Measurements from ENCODE around the gene TTC22.

GRCh38 chr1:54834007-54834541 is 33.0 kb upstream of the TTC22 start:
- no peak for TF ChIP-seq CTCF (conservative IDR thresholded peaks at IDR 0.05; ENCODE audit: low read length)
- no peak for TF ChIP-seq EZH2phosphoT487 (IDR thresholded peaks at IDR 0.05; ENCODE audit: borderline replicate concordance)
